Measurements from ENCODE around the gene RSPH1.

- TF ChIP-seq EZH2 (IDR thresholded peaks at IDR 0.05; ENCODE audit: low read length, unreplicated experiment) = no peak
- no peak for TF ChIP-seq CTCF (conservative IDR thresholded peaks at IDR 0.05; ENCODE audit: low read depth, low read length)
- TF ChIP-seq EZH2phosphoT487 (IDR thresholded peaks at IDR 0.05; ENCODE audit: borderline replicate concordance, low read length) = no peak
These were observed 6.9 kb downstream of the RSPH1 start for GRCh38 chr21:42489006-42489563.
